ENCODE measurements around the gene DHRS7B. TPM values are rescaled to one million over a fixed set of nuclear protein-coding genes. Genes with fewer than 3 reads are reported as not detected.
"Not testable (repeated sequence)": the region's sequence is repeated elsewhere in the genome, so short reads cannot be mapped to it uniquely, and the experiment has no call there.

DHRS7B gene
- total RNA-seq, 1 experiment from 2014 or later, result 28.5 TPM

- DNase-seq (ENCODE audit: low read depth), result no peak
These were observed 51.3 kb downstream of the DHRS7B start for GRCh38 chr17:21177854-21178600.

GRCh38 chr17:21183468-21183867 lies 56.7 kb downstream of the DHRS7B start:
- no peak for DNase-seq (ENCODE audit: low read depth)

GRCh38 chr17:21184570-21184969 lies 57.8 kb downstream of the DHRS7B start:
- no peak for DNase-seq (ENCODE audit: low read depth)

- no peak for DNase-seq (ENCODE audit: low read depth)
These were observed 58.3 kb downstream of the DHRS7B start for GRCh38 chr17:21185061-21185460.

GRCh38 chr17:21186399-21187187 lies 59.8 kb downstream of the DHRS7B start:
- DNase-seq (ENCODE audit: low read depth), result no peak

- no peak for DNase-seq (ENCODE audit: low read depth)
These were observed 62.6 kb downstream of the DHRS7B start for GRCh38 chr17:21189361-21189760.

GRCh38 chr17:21190078-21190477 lies 63.3 kb downstream of the DHRS7B start:
- no peak for DNase-seq (ENCODE audit: low read depth)

GRCh38 chr17:21191698-21192097 lies 64.9 kb downstream of the DHRS7B start:
- DNase-seq (ENCODE audit: low read depth), result no peak

GRCh38 chr17:21192414-21192813 lies 65.7 kb downstream of the DHRS7B start:
- DNase-seq (ENCODE audit: low read depth), result not testable (repeated sequence)

GRCh38 chr17:21193031-21193430 lies 66.3 kb downstream of the DHRS7B start:
- DNase-seq (ENCODE audit: low read depth), result peak; percentile 15

GRCh38 chr17:21194226-21194625 lies 67.5 kb downstream of the DHRS7B start:
- DNase-seq (ENCODE audit: low read depth), result no peak

- no peak for DNase-seq (ENCODE audit: low read depth)
These were observed 67.9 kb downstream of the DHRS7B start for GRCh38 chr17:21194703-21195102.

GRCh38 chr17:21196126-21196525 lies 69.4 kb downstream of the DHRS7B start:
- DNase-seq (ENCODE audit: low read depth), result no peak

- DNase-seq (ENCODE audit: low read depth), result no peak
These were observed 71.6 kb downstream of the DHRS7B start for GRCh38 chr17:21198411-21198810.

- peak; percentile 43 for DNase-seq (ENCODE audit: low read depth)
These were observed 72.5 kb downstream of the DHRS7B start for GRCh38 chr17:21199311-21199710.

GRCh38 chr17:21199856-21200255 lies 73.1 kb downstream of the DHRS7B start:
- no peak for DNase-seq (ENCODE audit: low read depth)

GRCh38 chr17:21200590-21201297 lies 74.0 kb downstream of the DHRS7B start:
- no peak for DNase-seq (ENCODE audit: low read depth)

GRCh38 chr17:21201298-21201595 lies 74.5 kb downstream of the DHRS7B start:
- no peak for DNase-seq (ENCODE audit: low read depth)

- no peak for DNase-seq (ENCODE audit: low read depth)
These were observed 75.1 kb downstream of the DHRS7B start for GRCh38 chr17:21201874-21202273.

GRCh38 chr17:21202512-21202911 lies 75.7 kb downstream of the DHRS7B start:
- no peak for DNase-seq (ENCODE audit: low read depth)

GRCh38 chr17:21204935-21205334 lies 78.2 kb downstream of the DHRS7B start:
- DNase-seq (ENCODE audit: low read depth), result no peak

GRCh38 chr17:21208352-21208751 lies 81.6 kb downstream of the DHRS7B start:
- no peak for DNase-seq (ENCODE audit: low read depth)

Data from Daoy (cell line).